NCI-H1048 (cell line): ENCODE measurements around the gene GUCA2B.

Source experiments
- DNase-seq: peaks from one replicate; lab custom pipeline; 2025; lab: John Stamatoyannopoulos, UW

Gene GUCA2B

GRCh38 chr1:42168391-42168670, 15.1 kb downstream of the GUCA2B start:
- no peak for DNase-seq

- no peak for DNase-seq
Measured at GRCh38 chr1:42168763-42169162, 15.6 kb downstream of the GUCA2B start.

GRCh38 chr1:42170779-42171621, 17.8 kb downstream of the GUCA2B start:
- no peak for DNase-seq

- no peak for DNase-seq
Measured at GRCh38 chr1:42171679-42172266, 18.6 kb downstream of the GUCA2B start.

GRCh38 chr1:42172381-42173133, 19.3 kb downstream of the GUCA2B start:
- DNase-seq, result no peak

- DNase-seq, result peak; percentile 13
Measured at GRCh38 chr1:42173155-42173933, 20.1 kb downstream of the GUCA2B start.

- DNase-seq, result no peak
Measured at GRCh38 chr1:42173961-42174735, 20.9 kb downstream of the GUCA2B start.

- DNase-seq, result no peak
Measured at GRCh38 chr1:42175314-42176054, 22.3 kb downstream of the GUCA2B start.

- no peak for DNase-seq
Measured at GRCh38 chr1:42176902-42177519, 23.8 kb downstream of the GUCA2B start.

GRCh38 chr1:42177541-42177981, 24.4 kb downstream of the GUCA2B start:
- no peak for DNase-seq

- no peak for DNase-seq
Measured at GRCh38 chr1:42178249-42178648, 25.0 kb downstream of the GUCA2B start.

- DNase-seq, result no peak
Measured at GRCh38 chr1:42179275-42179674, 26.1 kb downstream of the GUCA2B start.

- no peak for DNase-seq
Measured at GRCh38 chr1:42179900-42180329, 26.7 kb downstream of the GUCA2B start.

GRCh38 chr1:42181687-42182086, 28.5 kb downstream of the GUCA2B start:
- DNase-seq, result no peak

- DNase-seq, result no peak
Measured at GRCh38 chr1:42183210-42183956, 30.2 kb downstream of the GUCA2B start.

GRCh38 chr1:42183957-42184268, 30.7 kb downstream of the GUCA2B start:
- DNase-seq, result no peak

GRCh38 chr1:42184616-42185015, 31.4 kb downstream of the GUCA2B start:
- no peak for DNase-seq

GRCh38 chr1:42186152-42186551, 32.9 kb downstream of the GUCA2B start:
- DNase-seq, result no peak

GRCh38 chr1:42189931-42190853, 37.0 kb downstream of the GUCA2B start:
- DNase-seq, result no peak
